HepG2 (cell line): Measurements from ENCODE around the gene ZNF547. TPM values are rescaled to one million over a fixed set of nuclear protein-coding genes. Genes with fewer than 3 reads are reported as not detected.

Experiments used
- ATF7 ChIP-seq, 2 experiments: fragments of 450-650 bp in 1 of 2; sonication (generic) in 1 of 2; formaldehyde crosslinking in 1 of 2; IDR thresholded peaks; 2 replicates each; pipeline versions ENCODE4 v1.4.0 to v1.6.1; 2016 to 2020; ENCODE audit warnings: antibody characterized with exemption in 1 of 2, mild to moderate bottlenecking in 1 of 2, missing genetic modification reagents in 1 of 2
- CEBPG ChIP-seq: IDR thresholded peaks from 2 replicates; pipeline ENCODE4 v1.6.1; 2016
- GPN1 ChIP-seq: sonication (generic); formaldehyde crosslinking; IDR thresholded peaks from 2 replicates; pipeline ENCODE4 v1.5.1; 2020; ENCODE audit warnings: missing genetic modification reagents, borderline replicate concordance
- GTF2F1 ChIP-seq: fragments of 150-350 bp; IDR thresholded peaks from 2 replicates; pipeline ENCODE4 v1.6.1; 2014; ENCODE audit warnings: low read length
- HCFC1 ChIP-seq: fragments of 150-350 bp; IDR thresholded peaks from 2 replicates; pipeline ENCODE4 v1.6.1; 2014; ENCODE audit warnings: low read depth, low read length
- HOXA5 ChIP-seq: sonication (generic); formaldehyde crosslinking; IDR thresholded peaks from 2 replicates; pipeline ENCODE4 v1.4.0; 2020; ENCODE audit warnings: missing genetic modification reagents
- JUNB ChIP-seq: sonication (generic); formaldehyde crosslinking; IDR thresholded peaks from 2 replicates; pipeline ENCODE4 v1.8.0; 2022; ENCODE audit warnings: missing genetic modification reagents, mild to moderate bottlenecking, borderline replicate concordance
- KLF11 ChIP-seq: IDR thresholded peaks from 2 replicates; pipeline ENCODE4 v1.6.1; 2016; ENCODE audit warnings: missing compliant biosample characterization
- KLF9 ChIP-seq: IDR thresholded peaks from 2 replicates; pipeline ENCODE4 v1.6.1; 2016; ENCODE audit warnings: low read depth
- MZF1 ChIP-seq: sonication (generic); formaldehyde crosslinking; IDR thresholded peaks from 2 replicates; pipeline ENCODE4 v1.8.1; 2023; ENCODE audit warnings: mild to moderate bottlenecking, missing genetic modification reagents, borderline replicate concordance
- RBM39 ChIP-seq: fragments of 200-400 bp; formaldehyde crosslinking; IDR thresholded peaks from one replicate; pipeline ENCODE4 v1.6.1; 2018; ENCODE audit warnings: antibody characterized with exemption, mild to moderate bottlenecking, low read depth, low read length; ENCODE audit not compliant: poor library complexity, severe bottlenecking
- SETDB1 ChIP-seq: sonication (generic); formaldehyde crosslinking; IDR thresholded peaks from 2 replicates; pipeline ENCODE4 v1.5.1; 2020; ENCODE audit warnings: missing genetic modification reagents, mild to moderate bottlenecking, borderline replicate concordance
- SP140L ChIP-seq: sonication (generic); formaldehyde crosslinking; IDR thresholded peaks from 2 replicates; pipeline ENCODE4 v1.4.0; 2020; ENCODE audit warnings: missing genetic modification reagents, borderline replicate concordance
- ZNF12 ChIP-seq: sonication (generic); formaldehyde crosslinking; IDR thresholded peaks from 2 replicates; pipeline ENCODE4 v1.5.0; 2020; ENCODE audit warnings: missing genetic modification reagents
- ZNF121 ChIP-seq: sonication (generic); formaldehyde crosslinking; IDR thresholded peaks from 2 replicates; pipeline ENCODE4 v1.5.0; 2020; ENCODE audit warnings: mild to moderate bottlenecking, missing genetic modification reagents
- ZNF432 ChIP-seq: sonication (generic); formaldehyde crosslinking; IDR thresholded peaks from 2 replicates; pipeline ENCODE4 v1.5.0; 2020; ENCODE audit warnings: missing genetic modification reagents, mild to moderate bottlenecking, borderline replicate concordance
- ZNF451 ChIP-seq: sonication (generic); formaldehyde crosslinking; IDR thresholded peaks from 2 replicates; pipeline ENCODE4 v1.5.0; 2020; ENCODE audit warnings: mild to moderate bottlenecking, missing genetic modification reagents
- ZNF607 ChIP-seq: sonication (generic); formaldehyde crosslinking; IDR thresholded peaks from 2 replicates; pipeline ENCODE4 v1.5.1; 2020; ENCODE audit warnings: missing genetic modification reagents, mild to moderate bottlenecking, borderline replicate concordance
- polyA plus RNA-seq, 8 experiments: library from polyadenylated mRNA; depleted of rRNA in 3 of 8; stranded (reverse) in 7 of 8; unstranded in 1 of 8; fragments of >200 nt; fragmentation: Illumina TruSeq in 4 of 8; extraction: Trizol in 4 of 8; gene quantifications; 2 replicates each; pipeline versions ENCODE4 v1.2.1 to v1.2.3, GENCODE V29; 2011 to 2016; ENCODE audit warnings: low read depth in 4 of 8, missing spikeins in 1 of 8, mixed read lengths in 1 of 8; ENCODE audit not compliant: insufficient read depth in 1 of 8
- total RNA-seq, 5 experiments: library from RNA; depleted of rRNA; stranded (reverse); fragments of >200 nt; fragmentation: Illumina TruSeq; extraction: Trizol; gene quantifications; 2 replicates each; pipeline ENCODE4 v1.2.3, GENCODE V29; 2016; ENCODE audit warnings: low read depth in 1 of 5
- TF ChIP-seq, protein P1 (sequence below): sonication (generic); formaldehyde crosslinking; IDR thresholded peaks from 2 replicates; pipeline ENCODE4 v1.4.0; 2020; ENCODE audit warnings: mild to moderate bottlenecking, low read depth, missing genetic modification reagents
- TF ChIP-seq, protein P2 (sequence below): sonication (generic); formaldehyde crosslinking; IDR thresholded peaks from 2 replicates; pipeline ENCODE4 v1.5.0; 2020; ENCODE audit warnings: mild to moderate bottlenecking, missing genetic modification reagents, borderline replicate concordance

Gene ZNF547
- total and polyA plus RNA-seq, 2 of the 13 experiments (the other 11 are each of a cell fraction or from before 2014, with no cell fraction given) = 2.0 to 2.6 TPM

DNA sequence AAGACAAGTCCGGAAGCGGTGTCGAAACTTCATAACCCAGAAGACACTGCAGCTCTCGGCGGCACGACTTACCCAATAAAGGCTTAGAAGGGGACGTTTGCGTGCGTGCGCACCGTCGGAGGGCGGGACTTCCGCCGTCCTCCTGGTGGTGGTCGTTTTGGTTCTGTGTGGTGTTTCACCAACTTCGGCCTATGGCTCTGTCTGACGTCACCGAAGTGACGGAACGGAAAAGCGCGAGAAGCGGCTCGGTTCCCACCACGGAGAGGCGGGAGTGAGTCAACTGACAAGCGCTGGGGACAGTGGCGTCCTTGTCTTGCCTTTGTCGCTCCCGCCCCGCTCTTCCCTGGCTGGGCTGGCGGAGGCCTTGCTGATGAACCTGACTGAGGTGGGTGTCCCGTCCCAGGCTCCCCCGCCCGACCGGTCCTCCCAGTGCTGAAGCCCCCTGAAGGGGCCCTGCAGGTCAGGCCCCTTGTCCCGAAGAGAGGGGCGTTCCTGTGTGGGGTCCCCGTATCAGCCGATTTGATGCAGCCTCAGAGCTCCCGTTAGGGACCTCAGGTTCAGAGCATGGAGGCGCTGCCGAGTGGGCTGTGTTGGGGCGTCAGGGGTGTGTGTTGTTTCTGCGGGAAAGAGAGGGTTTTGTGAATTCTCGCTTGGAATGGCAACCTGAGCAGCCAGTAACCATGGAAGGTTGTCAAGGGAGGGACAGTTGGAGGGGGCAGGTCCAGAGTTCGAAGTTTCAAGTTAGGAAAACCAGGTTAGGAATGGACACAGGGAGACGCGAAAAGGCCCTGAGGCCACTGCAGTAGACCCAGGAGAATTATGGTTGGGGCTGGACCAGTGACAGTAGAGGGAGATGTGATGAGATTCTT is 26.6 kb downstream of the ZNF547 start, which contains the start of gene ZNF548 (continued):
- no peak for TF ChIP-seq HOXA5 (CRISPR knock-in tag)
- TF ChIP-seq MZF1 (CRISPR knock-in tag) = 0 out of 2 replicates have a peak, but pooled peaks have one; percentile 34
- peak; percentile 96 for TF ChIP-seq ATF7 (IDR thresholded peaks at IDR 0.05)
- TF ChIP-seq ATF7 (CRISPR knock-in tag; IDR thresholded peaks at IDR 0.05) = peak; percentile 89
- TF ChIP-seq KLF9 (CRISPR knock-in tag) = no peak
- TF ChIP-seq ZNF12 (CRISPR knock-in tag) = no peak
- TF ChIP-seq RBM39 = no peak
- no peak for TF ChIP-seq SP140L (CRISPR knock-in tag)
- no peak for TF ChIP-seq GPN1 (CRISPR knock-in tag)
- TF ChIP-seq ZNF432 (CRISPR knock-in tag) = no peak
- no peak for TF ChIP-seq SETDB1 (CRISPR knock-in tag)
- no peak for TF ChIP-seq KLF11 (CRISPR knock-in tag)
- TF ChIP-seq GTF2F1 = peak; percentile 8; the same call in 1 of the 2 replicates
- TF ChIP-seq, protein P1, sequence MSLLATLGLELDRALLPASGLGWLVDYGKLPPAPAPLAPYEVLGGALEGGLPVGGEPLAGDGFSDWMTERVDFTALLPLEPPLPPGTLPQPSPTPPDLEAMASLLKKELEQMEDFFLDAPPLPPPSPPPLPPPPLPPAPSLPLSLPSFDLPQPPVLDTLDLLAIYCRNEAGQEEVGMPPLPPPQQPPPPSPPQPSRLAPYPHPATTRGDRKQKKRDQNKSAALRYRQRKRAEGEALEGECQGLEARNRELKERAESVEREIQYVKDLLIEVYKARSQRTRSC (CRISPR knock-in tag) = no peak
- no peak for TF ChIP-seq ZNF121 (CRISPR knock-in tag)
- TF ChIP-seq ZNF451 (CRISPR knock-in tag) = peak; percentile 65
- TF ChIP-seq, protein P2, sequence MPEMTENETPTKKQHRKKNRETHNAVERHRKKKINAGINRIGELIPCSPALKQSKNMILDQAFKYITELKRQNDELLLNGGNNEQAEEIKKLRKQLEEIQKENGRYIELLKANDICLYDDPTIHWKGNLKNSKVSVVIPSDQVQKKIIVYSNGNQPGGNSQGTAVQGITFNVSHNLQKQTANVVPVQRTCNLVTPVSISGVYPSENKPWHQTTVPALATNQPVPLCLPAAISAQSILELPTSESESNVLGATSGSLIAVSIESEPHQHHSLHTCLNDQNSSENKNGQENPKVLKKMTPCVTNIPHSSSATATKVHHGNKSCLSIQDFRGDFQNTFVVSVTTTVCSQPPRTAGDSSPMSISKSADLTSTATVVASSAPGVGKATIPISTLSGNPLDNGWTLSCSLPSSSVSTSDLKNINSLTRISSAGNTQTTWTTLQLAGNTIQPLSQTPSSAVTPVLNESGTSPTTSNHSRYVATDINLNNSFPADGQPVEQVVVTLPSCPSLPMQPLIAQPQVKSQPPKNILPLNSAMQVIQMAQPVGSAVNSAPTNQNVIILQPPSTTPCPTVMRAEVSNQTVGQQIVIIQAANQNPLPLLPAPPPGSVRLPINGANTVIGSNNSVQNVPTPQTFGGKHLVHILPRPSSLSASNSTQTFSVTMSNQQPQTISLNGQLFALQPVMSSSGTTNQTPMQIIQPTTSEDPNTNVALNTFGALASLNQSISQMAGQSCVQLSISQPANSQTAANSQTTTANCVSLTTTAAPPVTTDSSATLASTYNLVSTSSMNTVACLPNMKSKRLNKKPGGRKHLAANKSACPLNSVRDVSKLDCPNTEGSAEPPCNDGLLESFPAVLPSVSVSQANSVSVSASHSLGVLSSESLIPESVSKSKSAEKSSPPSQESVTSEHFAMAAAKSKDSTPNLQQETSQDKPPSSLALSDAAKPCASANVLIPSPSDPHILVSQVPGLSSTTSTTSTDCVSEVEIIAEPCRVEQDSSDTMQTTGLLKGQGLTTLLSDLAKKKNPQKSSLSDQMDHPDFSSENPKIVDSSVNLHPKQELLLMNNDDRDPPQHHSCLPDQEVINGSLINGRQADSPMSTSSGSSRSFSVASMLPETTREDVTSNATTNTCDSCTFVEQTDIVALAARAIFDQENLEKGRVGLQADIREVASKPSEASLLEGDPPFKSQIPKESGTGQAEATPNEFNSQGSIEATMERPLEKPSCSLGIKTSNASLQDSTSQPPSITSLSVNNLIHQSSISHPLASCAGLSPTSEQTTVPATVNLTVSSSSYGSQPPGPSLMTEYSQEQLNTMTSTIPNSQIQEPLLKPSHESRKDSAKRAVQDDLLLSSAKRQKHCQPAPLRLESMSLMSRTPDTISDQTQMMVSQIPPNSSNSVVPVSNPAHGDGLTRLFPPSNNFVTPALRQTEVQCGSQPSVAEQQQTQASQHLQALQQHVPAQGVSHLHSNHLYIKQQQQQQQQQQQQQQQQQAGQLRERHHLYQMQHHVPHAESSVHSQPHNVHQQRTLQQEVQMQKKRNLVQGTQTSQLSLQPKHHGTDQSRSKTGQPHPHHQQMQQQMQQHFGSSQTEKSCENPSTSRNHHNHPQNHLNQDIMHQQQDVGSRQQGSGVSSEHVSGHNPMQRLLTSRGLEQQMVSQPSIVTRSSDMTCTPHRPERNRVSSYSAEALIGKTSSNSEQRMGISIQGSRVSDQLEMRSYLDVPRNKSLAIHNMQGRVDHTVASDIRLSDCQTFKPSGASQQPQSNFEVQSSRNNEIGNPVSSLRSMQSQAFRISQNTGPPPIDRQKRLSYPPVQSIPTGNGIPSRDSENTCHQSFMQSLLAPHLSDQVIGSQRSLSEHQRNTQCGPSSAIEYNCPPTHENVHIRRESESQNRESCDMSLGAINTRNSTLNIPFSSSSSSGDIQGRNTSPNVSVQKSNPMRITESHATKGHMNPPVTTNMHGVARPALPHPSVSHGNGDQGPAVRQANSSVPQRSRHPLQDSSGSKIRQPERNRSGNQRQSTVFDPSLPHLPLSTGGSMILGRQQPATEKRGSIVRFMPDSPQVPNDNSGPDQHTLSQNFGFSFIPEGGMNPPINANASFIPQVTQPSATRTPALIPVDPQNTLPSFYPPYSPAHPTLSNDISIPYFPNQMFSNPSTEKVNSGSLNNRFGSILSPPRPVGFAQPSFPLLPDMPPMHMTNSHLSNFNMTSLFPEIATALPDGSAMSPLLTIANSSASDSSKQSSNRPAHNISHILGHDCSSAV = no peak
- TF ChIP-seq ZNF607 (CRISPR knock-in tag) = 0 out of 2 replicates have a peak, but pooled peaks have one; percentile 39
- no peak; the same call in 1 of the 2 replicates for TF ChIP-seq JUNB (CRISPR knock-in tag)
- TF ChIP-seq CEBPG (CRISPR knock-in tag) = peak; percentile 83
- peak; percentile 87 for TF ChIP-seq HCFC1
